ENCODE results near the gene TRIP10.

GRCh38 chr19:6712231-6712630 is 27.2 kb upstream of the TRIP10 start:
- TF ChIP-seq CTCF (IDR thresholded peaks at IDR 0.05) (no peak), POLR2AphosphoS5 (IDR thresholded peaks at IDR 0.05) (no peak), POLR2A (IDR thresholded peaks at IDR 0.05) (no peak)
